A549 (cell line): Measurements from ENCODE around the gene ARHGAP26. TPM values are rescaled to one million over a fixed set of nuclear protein-coding genes. Genes with fewer than 3 reads are reported as not detected.

ENCODE experiments used
- ATAC-seq, 2 experiments: fragments of 200-7000 bp in 1 of 2; fragments of >200 bp in 1 of 2; cut with Nextera tagmentation in 1 of 2; cut with Tn5 transposase in 1 of 2; 3 replicates each; pipeline versions ENCODE4 v1.8.0 to v1.9.1; 2018 to 2020; ENCODE audit warnings: mild to moderate bottlenecking in 1 of 2, moderate library complexity in 1 of 2
- CTCF ChIA-PET: fragments of 300-600 bp; sonication (Branson Sonifier 250); formaldehyde crosslinking; extraction: SDS; loops from one replicate; lab custom pipeline; 2021; ENCODE audit warnings: antibody characterized with exemption, inconsistent platforms; lab: Yijun Ruan, JAX
- POLR2A ChIA-PET: fragments of 350-600 bp; formaldehyde crosslinking; extraction: SDS; loops from one replicate; lab custom pipeline; 2021; ENCODE audit warnings: antibody characterized with exemption, inconsistent platforms; lab: Yijun Ruan, JAX
- DNase-seq, 2 experiments: peaks; one replicate each; pipeline versions ENCODE4 v3.0.0 to v3.0.0-alpha.2; 2011 to 2016; ENCODE audit warnings: low read depth in 1 of 2, low spot score in 1 of 2
- FAIRE-seq: peaks from 2 replicates; lab custom pipeline; 2011; peaks lifted over from hg19 to GRCh38; lab: Jason Lieb, UNC
- H3K27ac ChIP-seq, 2 experiments: fragments of >200 bp; sonication (Bioruptor Twin); formaldehyde crosslinking; 3 replicates each; pipeline ENCODE4 v1.5.1; 2016 to 2017
- H3K4me1 ChIP-seq: fragments of >200 bp; sonication (Bioruptor Twin); formaldehyde crosslinking; 3 replicates; pipeline ENCODE4 v1.6.1; 2016
- H3K4me2 ChIP-seq: fragments of >200 bp; sonication (Bioruptor Twin); formaldehyde crosslinking; 3 replicates; pipeline ENCODE4 v1.6.1; 2016
- H3K4me3 ChIP-seq: fragments of >200 bp; sonication (Bioruptor Twin); formaldehyde crosslinking; 3 replicates; pipeline ENCODE4 v1.5.1; 2016
- H3K9me3 ChIP-seq: fragments of >200 bp; sonication (Bioruptor Twin); formaldehyde crosslinking; 3 replicates; pipeline ENCODE4 v1.6.1; 2016
- CBX8 ChIP-seq: fragments of 200-600 bp; sonication (generic); IDR thresholded peaks from 2 replicates; pipeline ENCODE4 v1.6.1; 2016
- CEBPB ChIP-seq, 2 experiments: fragments of >200 bp in 1 of 2; sonication (Bioruptor Twin) in 1 of 2; formaldehyde crosslinking in 1 of 2; IDR thresholded peaks; 2 replicates each; pipeline ENCODE4 v1.6.1; 2012 to 2016
- CHD2 ChIP-seq: fragments of 150-350 bp; IDR thresholded peaks from 2 replicates; pipeline ENCODE4 v1.6.1; 2014; ENCODE audit warnings: low read length; ENCODE audit not compliant: partially characterized antibody
- CHD4 ChIP-seq: fragments of 200-600 bp; sonication (generic); IDR thresholded peaks from 2 replicates; pipeline ENCODE4 v1.6.1; 2016; ENCODE audit warnings: antibody characterized with exemption, mild to moderate bottlenecking, borderline replicate concordance
- EHF ChIP-seq: fragments of 250-450 bp; sonication (Bioruptor Pico); IDR thresholded peaks from 2 replicates; pipeline ENCODE4 v1.5.0; 2020; ENCODE audit warnings: mild to moderate bottlenecking
- ESRRA ChIP-seq: fragments of 150-350 bp; IDR thresholded peaks from 2 replicates; pipeline ENCODE4 v1.6.1; 2014; ENCODE audit warnings: mild to moderate bottlenecking, low read length, borderline replicate concordance
- FOSL2 ChIP-seq, 2 experiments: fragments of 450-650 bp in 1 of 2; fragments of >200 bp in 1 of 2; sonication (Bioruptor Twin) in 1 of 2; formaldehyde crosslinking; IDR thresholded peaks; 2 replicates each; pipeline versions ENCODE4 v1.5.0 to v1.6.1; 2016 to 2020; ENCODE audit warnings: mild to moderate bottlenecking in 1 of 2, moderate library complexity in 1 of 2
- HDAC2 ChIP-seq: fragments of 200-600 bp; sonication (generic); IDR thresholded peaks from 2 replicates; pipeline ENCODE4 v1.6.1; 2016
- HOXB13 ChIP-seq: fragments of 250-450 bp; sonication (Bioruptor Pico); IDR thresholded peaks from 2 replicates; pipeline ENCODE4 v1.5.0; 2020; ENCODE audit warnings: low read depth, mild to moderate bottlenecking, moderate library complexity
- HOXB5 ChIP-seq: fragments of 250-450 bp; sonication (Bioruptor Pico); IDR thresholded peaks from 2 replicates; pipeline ENCODE4 v1.5.0; 2020; ENCODE audit warnings: mild to moderate bottlenecking, moderate library complexity
- JUN ChIP-seq, 2 experiments: fragments of >200 bp; sonication (Bioruptor Twin); formaldehyde crosslinking; IDR thresholded peaks; 2 replicates in 1 of 2; 3 replicates in 1 of 2; pipeline ENCODE4 v1.6.1; 2016 to 2017
- JUNB ChIP-seq: fragments of >200 bp; sonication (Bioruptor Twin); formaldehyde crosslinking; IDR thresholded peaks from 2 replicates; pipeline ENCODE4 v1.6.1; 2016
- KDM5A ChIP-seq: fragments of 200-600 bp; sonication (generic); IDR thresholded peaks from 2 replicates; pipeline ENCODE4 v1.6.1; 2016; ENCODE audit warnings: antibody characterized with exemption, mild to moderate bottlenecking
- PHF8 ChIP-seq: fragments of 200-600 bp; sonication (generic); IDR thresholded peaks from 2 replicates; pipeline ENCODE4 v1.6.1; 2016; ENCODE audit warnings: low read depth, mild to moderate bottlenecking, antibody characterized with exemption, moderate library complexity, borderline replicate concordance
- POLR2A ChIP-seq: IDR thresholded peaks from 2 replicates; pipeline ENCODE4 v1.6.1; 2012; ENCODE audit warnings: mild to moderate bottlenecking, low read length
- RARB ChIP-seq: fragments of 250-450 bp; sonication (Bioruptor Pico); IDR thresholded peaks from 2 replicates; pipeline ENCODE4 v1.8.0; 2021; ENCODE audit warnings: mild to moderate bottlenecking, moderate library complexity
- RCOR1 ChIP-seq: fragments of 150-350 bp; IDR thresholded peaks from 2 replicates; pipeline ENCODE4 v1.6.1; 2014; ENCODE audit warnings: antibody characterized with exemption, low read length, low read depth
- RFX5 ChIP-seq: fragments of 450-650 bp; IDR thresholded peaks from 2 replicates; pipeline ENCODE4 v1.7.1; 2014; ENCODE audit warnings: antibody characterized with exemption, mild to moderate bottlenecking, moderate library complexity
- SMC3 ChIP-seq: fragments of >200 bp; sonication (Bioruptor Twin); formaldehyde crosslinking; IDR thresholded peaks from 3 replicates; pipeline ENCODE4 v1.6.1; 2018; ENCODE audit warnings: inconsistent platforms
- TP53 ChIP-seq: fragments of 250-450 bp; sonication (Bioruptor Pico); IDR thresholded peaks from 2 replicates; pipeline ENCODE4 v1.5.0; 2021; ENCODE audit warnings: mild to moderate bottlenecking, moderate library complexity
- ZC3H11A ChIP-seq: fragments of 450-650 bp; IDR thresholded peaks from 2 replicates; pipeline ENCODE4 v1.6.1; 2014; ENCODE audit warnings: antibody characterized with exemption, mild to moderate bottlenecking
- ZFP36 ChIP-seq: fragments of 450-650 bp; IDR thresholded peaks from 2 replicates; pipeline ENCODE4 v1.6.1; 2014; ENCODE audit warnings: borderline replicate concordance; ENCODE audit not compliant: partially characterized antibody
- ZSCAN20 ChIP-seq: fragments of 250-450 bp; sonication (Bioruptor Pico); IDR thresholded peaks from 2 replicates; pipeline ENCODE4 v1.8.0; 2022; ENCODE audit warnings: mild to moderate bottlenecking, moderate library complexity
- WGBS: methylation state at CpG from one replicate; pipeline ENCODE4 v1.1.6; 2017; ENCODE audit errors: missing lambda C conversion rate; 5-methylcytosine and 5-hydroxymethylcytosine counted together
- polyA plus RNA-seq, 4 experiments: library from polyadenylated mRNA; depleted of rRNA in 3 of 4; stranded (reverse); fragments of >200 nt; fragmentation: RNase III in 1 of 4; extraction: RNeasy Plus Mini Kit Qiagen cat#74134 plus additional on column Dnase treatment in 1 of 4; gene quantifications; 2 replicates in 3 of 4; 3 replicates in 1 of 4; pipeline ENCODE4 v1.2.3, GENCODE V29; 2011 to 2017
- TF ChIP-seq, protein P1 (sequence below): fragments of 150-350 bp; IDR thresholded peaks from 2 replicates; pipeline ENCODE4 v1.6.1; 2014; ENCODE audit warnings: low read depth, mild to moderate bottlenecking, low read length
- TF ChIP-seq, protein P2 (sequence below): fragments of 250-450 bp; sonication (Bioruptor Pico); IDR thresholded peaks from 2 replicates; pipeline ENCODE4 v1.5.0; 2020; ENCODE audit warnings: low read depth, mild to moderate bottlenecking, moderate library complexity
- TF ChIP-seq, protein P3 (sequence below): fragments of >200 bp; sonication (Bioruptor Twin); formaldehyde crosslinking; IDR thresholded peaks from 2 replicates; pipeline ENCODE4 v1.6.1; 2016
- TF ChIP-seq, protein P4 (sequence below): IDR thresholded peaks from 2 replicates; pipeline ENCODE4 v1.6.1; 2012; ENCODE audit warnings: low read depth, borderline replicate concordance
- TF ChIP-seq, protein P5 (sequence below): IDR thresholded peaks from 2 replicates; pipeline ENCODE4 v1.6.1; 2012
- TF ChIP-seq, protein P6 (sequence below): IDR thresholded peaks from 2 replicates; pipeline ENCODE4 v1.6.1; 2012

ARHGAP26 gene
- polyA plus RNA-seq, 2 of the 4 experiments (the other 2 are of a cell fraction), result 6.6 to 19.1 TPM

DNA sequence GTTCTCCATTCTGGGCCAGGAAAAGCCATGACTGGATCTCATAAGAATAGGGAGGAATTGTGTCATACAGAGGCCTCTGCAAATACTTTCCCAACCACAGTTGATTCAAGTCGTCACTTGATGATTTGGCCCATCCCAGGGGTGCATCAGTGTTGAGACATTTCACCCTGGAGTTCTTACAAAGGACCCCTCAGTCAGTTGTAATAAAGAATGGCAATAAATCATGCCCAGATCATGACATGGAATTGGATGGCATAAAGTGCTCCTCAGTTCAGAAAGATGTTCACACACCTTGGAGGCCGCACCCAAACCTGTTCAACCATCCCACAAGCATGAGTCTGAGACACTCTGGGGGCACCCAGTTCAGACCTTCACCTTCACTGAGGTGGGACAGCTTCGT, 465.2 kb downstream of the ARHGAP26 start (continued):
- TF ChIP-seq, protein P1, sequence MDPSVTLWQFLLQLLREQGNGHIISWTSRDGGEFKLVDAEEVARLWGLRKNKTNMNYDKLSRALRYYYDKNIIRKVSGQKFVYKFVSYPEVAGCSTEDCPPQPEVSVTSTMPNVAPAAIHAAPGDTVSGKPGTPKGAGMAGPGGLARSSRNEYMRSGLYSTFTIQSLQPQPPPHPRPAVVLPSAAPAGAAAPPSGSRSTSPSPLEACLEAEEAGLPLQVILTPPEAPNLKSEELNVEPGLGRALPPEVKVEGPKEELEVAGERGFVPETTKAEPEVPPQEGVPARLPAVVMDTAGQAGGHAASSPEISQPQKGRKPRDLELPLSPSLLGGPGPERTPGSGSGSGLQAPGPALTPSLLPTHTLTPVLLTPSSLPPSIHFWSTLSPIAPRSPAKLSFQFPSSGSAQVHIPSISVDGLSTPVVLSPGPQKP, result no peak
- TF ChIP-seq ZFP36 (no peak), ZC3H11A (no peak), CBX8 (no peak), ESRRA (no peak), HOXB5 (CRISPR knock-in tag) (no peak), POLR2A (no peak)

DNA sequence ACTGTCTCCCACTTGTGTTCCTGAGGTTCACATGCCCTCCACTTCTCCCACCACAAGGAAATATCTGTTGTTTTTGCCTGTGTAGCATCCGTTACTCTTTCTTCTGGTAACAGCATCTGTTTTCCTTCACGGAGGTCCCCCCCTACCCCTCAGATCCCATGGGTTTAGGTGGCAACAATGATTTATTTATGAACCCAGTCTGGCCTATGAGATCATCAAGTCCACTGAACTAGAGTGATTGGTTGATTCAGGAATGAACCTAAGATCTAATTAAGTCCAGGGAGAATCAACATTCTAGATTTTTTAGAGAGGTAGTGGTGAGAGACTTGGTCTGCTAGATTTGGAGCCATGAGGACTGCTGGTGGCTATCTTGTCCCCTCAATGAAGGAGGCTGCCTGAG, 466.5 kb downstream of the ARHGAP26 start:
- ATAC-seq (no peak), FAIRE-seq (no peak), DNase-seq (no peak)
- H3K4me2 ChIP-seq, result no peak overlapping the region
- POLR2A ChIA-PET, result no interaction called here
- 85% methylated on average over 2 of the region's 2 CpGs for WGBS
- peaks cover 55% of the 10 kb centered on the region for H3K4me1 ChIP-seq
- H3K4me3 ChIP-seq, result no peak overlapping the region
- H3K9me3 ChIP-seq, result no peaks in the 10 kb centered on the region
- TF ChIP-seq RFX5 (no peak), CEBPB (IDR thresholded peaks at IDR 0.05) (no peak), PHF8 (no peak), CHD2 (no peak), RARB (CRISPR knock-in tag) (no peak)
- peak overlapping the region in 1 of 2 experiments; percentile 32; a peak in 2 of 6 replicates for H3K27ac ChIP-seq
- CTCF ChIA-PET, result no interaction called here

DNA sequence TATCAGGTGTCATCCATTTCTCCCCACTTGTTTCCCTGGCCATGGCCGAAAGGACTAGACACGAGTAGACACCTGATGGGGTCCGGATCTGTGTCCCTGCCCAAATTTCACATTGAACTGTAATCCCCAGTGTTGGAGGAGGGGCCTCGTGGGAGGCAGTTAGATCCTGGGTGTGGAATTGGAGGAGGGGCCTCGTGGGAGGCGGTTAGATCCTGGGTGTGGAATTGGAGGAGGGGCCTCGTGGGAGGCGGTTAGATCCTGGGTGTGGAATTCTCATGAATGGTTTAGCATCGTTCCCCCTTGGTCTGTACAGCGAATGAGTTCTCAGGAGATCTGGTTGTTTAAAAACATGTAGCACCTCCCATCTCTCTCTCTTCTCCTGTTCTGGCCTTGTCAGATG, 467.5 kb downstream of the ARHGAP26 start:
- FAIRE-seq (no peak), ATAC-seq (no peak), DNase-seq (no peak)
- TF ChIP-seq ZC3H11A (no peak), TP53 (CRISPR knock-in tag) (no peak), RCOR1 (no peak), KDM5A (no peak), SMC3 (no peak), CEBPB (IDR thresholded peaks at IDR 0.05) (no peak), EHF (no peak), HDAC2 (no peak), CHD4 (no peak), HOXB13 (no peak), HOXB5 (CRISPR knock-in tag) (no peak), ZSCAN20 (no peak), JUN (IDR thresholded peaks at IDR 0.05) (no peak), JUNB (no peak), FOSL2 (IDR thresholded peaks at IDR 0.05) (no peak), FOSL2 (CRISPR knock-in tag; IDR thresholded peaks at IDR 0.05) (no peak)
- TF ChIP-seq, protein P2, sequence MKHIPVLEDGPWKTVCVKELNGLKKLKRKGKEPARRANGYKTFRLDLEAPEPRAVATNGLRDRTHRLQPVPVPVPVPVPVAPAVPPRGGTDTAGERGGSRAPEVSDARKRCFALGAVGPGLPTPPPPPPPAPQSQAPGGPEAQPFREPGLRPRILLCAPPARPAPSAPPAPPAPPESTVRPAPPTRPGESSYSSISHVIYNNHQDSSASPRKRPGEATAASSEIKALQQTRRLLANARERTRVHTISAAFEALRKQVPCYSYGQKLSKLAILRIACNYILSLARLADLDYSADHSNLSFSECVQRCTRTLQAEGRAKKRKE, result no peak
- TF ChIP-seq, protein P3, sequence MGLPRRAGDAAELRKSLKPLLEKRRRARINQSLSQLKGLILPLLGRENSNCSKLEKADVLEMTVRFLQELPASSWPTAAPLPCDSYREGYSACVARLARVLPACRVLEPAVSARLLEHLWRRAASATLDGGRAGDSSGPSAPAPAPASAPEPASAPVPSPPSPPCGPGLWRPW, result no peak
- TF ChIP-seq, protein P4, sequence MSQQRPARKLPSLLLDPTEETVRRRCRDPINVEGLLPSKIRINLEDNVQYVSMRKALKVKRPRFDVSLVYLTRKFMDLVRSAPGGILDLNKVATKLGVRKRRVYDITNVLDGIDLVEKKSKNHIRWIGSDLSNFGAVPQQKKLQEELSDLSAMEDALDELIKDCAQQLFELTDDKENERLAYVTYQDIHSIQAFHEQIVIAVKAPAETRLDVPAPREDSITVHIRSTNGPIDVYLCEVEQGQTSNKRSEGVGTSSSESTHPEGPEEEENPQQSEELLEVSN, result no peak
- TF ChIP-seq, protein P5, sequence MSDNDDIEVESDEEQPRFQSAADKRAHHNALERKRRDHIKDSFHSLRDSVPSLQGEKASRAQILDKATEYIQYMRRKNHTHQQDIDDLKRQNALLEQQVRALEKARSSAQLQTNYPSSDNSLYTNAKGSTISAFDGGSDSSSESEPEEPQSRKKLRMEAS, result no peak
- TF ChIP-seq, protein P6, sequence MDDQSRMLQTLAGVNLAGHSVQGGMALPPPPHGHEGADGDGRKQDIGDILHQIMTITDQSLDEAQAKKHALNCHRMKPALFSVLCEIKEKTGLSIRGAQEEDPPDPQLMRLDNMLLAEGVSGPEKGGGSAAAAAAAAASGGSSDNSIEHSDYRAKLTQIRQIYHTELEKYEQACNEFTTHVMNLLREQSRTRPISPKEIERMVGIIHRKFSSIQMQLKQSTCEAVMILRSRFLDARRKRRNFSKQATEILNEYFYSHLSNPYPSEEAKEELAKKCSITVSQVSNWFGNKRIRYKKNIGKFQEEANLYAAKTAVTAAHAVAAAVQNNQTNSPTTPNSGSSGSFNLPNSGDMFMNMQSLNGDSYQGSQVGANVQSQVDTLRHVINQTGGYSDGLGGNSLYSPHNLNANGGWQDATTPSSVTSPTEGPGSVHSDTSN, result no peak
- POLR2A ChIA-PET, result no interaction called here
- no peaks in the 10 kb centered on the region for H3K9me3 ChIP-seq
- WGBS, result 86% methylated on average over 10 of the region's 10 CpGs
- CTCF ChIA-PET, result no interaction called here
- no peak overlapping the region for H3K4me3 ChIP-seq
- H3K4me1 ChIP-seq, result peaks cover 56% of the 10 kb centered on the region
- H3K27ac ChIP-seq, result no peak overlapping the region; a peak in 1 of 6 replicates
- no peak overlapping the region for H3K4me2 ChIP-seq
